GM08714 (cell line): ENCODE data around the gene ARHGAP20.
A peak's percentile ranks its signal among the peaks of the same experiment; 100 is the strongest.

Source experiments
- H3K4me3 ChIP-seq: fragments of 200-500 bp; sonication (Bioruptor generic); 2 replicates; pipeline ENCODE4 v1.5.1; 2014; ENCODE audit warnings: mild to moderate bottlenecking, low read length, inconsistent platforms
- ZNF274 ChIP-seq: IDR thresholded peaks from 2 replicates; pipeline ENCODE4 v1.6.1; 2012; ENCODE audit warnings: mild to moderate bottlenecking, low read depth, low read length

The ARHGAP20 gene

GRCh38 chr11:110734790-110735189 lies 22.6 kb upstream of the ARHGAP20 start:
- no peak for TF ChIP-seq ZNF274
- no peak overlapping the region for H3K4me3 ChIP-seq

GRCh38 chr11:110730773-110731172 lies 18.5 kb upstream of the ARHGAP20 start:
- H3K4me3 ChIP-seq: no peak overlapping the region
- TF ChIP-seq ZNF274: no peak

DNA sequence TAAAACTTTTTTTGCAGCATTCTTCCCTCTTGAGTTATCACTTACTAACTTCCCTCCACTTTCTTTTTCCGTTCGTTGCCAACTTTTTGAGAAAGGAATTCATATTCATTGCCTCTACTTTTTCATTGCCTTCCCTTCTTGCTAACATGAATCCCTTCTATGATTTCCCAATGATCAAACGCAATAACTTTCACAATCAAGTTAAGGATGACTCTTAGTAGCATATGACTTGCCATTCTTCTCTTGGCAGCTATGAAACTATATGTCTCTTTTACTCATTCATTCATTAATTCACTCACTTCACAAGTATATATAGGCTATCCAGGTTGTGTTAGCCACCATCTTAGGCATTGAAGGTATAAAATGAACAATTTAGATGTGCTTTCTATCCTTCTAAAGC lies 16.6 kb upstream of the ARHGAP20 start:
- TF ChIP-seq ZNF274: no peak
- H3K4me3 ChIP-seq: no peak overlapping the region

GRCh38 chr11:110728476-110728875 lies 16.2 kb upstream of the ARHGAP20 start:
- no peak overlapping the region for H3K4me3 ChIP-seq
- no peak for TF ChIP-seq ZNF274

DNA sequence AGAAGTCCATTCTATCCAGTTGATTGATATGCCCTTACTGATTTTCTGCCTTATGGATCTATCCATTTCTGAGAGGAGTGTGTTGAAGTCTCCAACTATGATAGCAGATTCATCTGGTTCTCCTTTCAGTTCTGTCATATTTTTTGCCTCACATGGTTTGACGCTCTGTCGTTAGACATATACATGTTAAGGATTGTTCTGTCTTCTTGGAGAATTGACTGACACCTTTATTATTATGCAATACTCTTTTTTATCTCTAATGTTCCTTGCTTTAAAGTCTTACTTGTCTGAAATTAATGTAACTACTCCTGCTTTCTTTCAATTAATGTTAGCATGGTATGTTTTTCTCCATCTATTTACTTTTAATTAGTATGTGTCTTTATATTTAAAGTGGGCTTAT lies 12.1 kb upstream of the ARHGAP20 start:
- H3K4me3 ChIP-seq: no peak overlapping the region

DNA sequence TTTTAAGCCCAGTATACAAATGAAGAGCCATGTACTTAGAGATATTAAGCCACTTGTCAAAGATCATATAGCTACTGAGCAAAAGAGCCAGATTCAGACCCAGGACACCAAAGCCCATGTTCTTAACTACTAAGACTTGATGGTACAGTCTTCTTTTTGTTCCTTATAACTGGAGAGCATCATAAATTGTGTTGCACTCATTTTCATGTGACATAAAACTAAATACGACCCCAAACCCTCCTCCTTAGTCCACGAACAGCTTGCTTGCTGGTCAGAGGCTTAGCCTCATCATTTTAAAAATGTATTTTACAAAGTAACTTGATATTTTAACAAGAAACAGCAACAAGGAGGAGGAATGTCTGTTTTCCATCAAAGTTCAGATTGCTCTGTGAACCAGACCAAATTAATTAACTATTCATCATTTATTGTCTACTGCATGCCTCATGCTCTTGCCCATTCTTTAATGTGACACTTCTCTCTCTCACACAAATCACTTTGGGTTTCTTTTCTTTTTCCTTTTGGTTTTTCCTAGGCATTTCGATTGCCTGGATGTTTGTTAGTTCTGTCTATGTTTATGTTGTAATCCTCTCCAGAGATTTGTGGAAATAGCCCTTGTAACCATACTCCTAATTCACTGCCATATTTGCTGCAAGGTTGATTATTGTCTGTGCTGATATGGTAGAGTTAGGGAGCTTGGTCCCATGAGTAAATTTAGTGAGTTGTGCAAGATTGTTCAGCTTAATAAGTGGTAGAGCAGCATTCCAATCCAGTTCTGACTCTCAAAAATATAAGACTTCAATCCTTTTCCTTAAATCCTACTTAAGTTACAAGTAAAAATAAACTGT lies 8.4 kb upstream of the ARHGAP20 start:
- H3K4me3 ChIP-seq: no peak overlapping the region
- no peak for TF ChIP-seq ZNF274

More for the DNA sequence above, 12.1 kb upstream of the ARHGAP20 start:
- no peak for TF ChIP-seq ZNF274

GRCh38 chr11:110716361-110716760 lies 4.1 kb upstream of the ARHGAP20 start:
- no peak for TF ChIP-seq ZNF274

DNA sequence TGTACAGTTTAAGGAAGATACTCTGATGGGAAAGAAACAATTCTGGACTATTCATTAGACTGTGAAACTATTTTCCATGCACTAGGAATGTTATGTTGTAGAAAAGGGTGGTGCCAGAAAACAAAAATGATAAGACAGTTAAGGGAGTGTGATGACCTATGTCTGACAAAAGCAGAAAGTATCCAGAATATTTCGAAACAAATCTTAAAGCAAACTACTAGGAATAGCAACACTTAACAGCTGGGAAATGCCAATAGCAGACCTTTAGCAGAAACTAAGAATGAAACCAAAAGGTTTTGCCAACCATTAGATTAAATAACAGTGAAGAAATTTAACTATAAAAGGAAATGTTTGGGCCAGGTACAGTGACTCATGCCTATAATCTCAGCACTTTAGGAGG lies 3.3 kb upstream of the ARHGAP20 start:
- no peak for TF ChIP-seq ZNF274
- H3K4me3 ChIP-seq: no peak overlapping the region

More at GRCh38 chr11:110716361-110716760, 4.1 kb upstream of the ARHGAP20 start:
- H3K4me3 ChIP-seq: no peak overlapping the region

DNA sequence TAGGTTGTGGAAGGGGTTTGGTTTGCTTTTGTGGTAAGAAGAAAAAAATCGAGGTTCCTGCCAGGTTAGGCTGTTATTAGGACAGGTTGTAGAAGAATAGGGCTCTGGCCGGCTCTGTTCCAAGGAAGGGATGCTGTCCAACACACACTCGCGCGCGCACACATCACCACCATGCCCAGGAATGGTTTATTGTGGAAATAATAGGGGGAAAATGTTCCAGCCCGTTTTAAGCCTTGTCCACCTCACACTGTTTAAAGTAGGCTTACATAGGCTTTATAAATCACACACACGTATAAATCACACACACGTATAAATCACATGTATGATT lies 1.2 kb upstream of the ARHGAP20 start:
- no peak overlapping the region for H3K4me3 ChIP-seq
- no peak for TF ChIP-seq ZNF274

- H3K4me3 ChIP-seq: peak overlapping the region; percentile 36; the same call in 1 of the 2 replicates
- TF ChIP-seq ZNF274: no peak
These were observed 617 bp upstream of the ARHGAP20 start for GRCh38 chr11:110712659-110713448.

GRCh38 chr11:110711448-110711775 lies 825 bp downstream of the ARHGAP20 start:
- peak overlapping the region; percentile 53; the same call in 1 of the 2 replicates for H3K4me3 ChIP-seq
- TF ChIP-seq ZNF274: no peak

- no peak for TF ChIP-seq ZNF274
- H3K4me3 ChIP-seq: peak overlapping the region; percentile 31
These were observed 1.4 kb downstream of the ARHGAP20 start for GRCh38 chr11:110710628-110711381.

GRCh38 chr11:110704210-110704864 lies 7.9 kb downstream of the ARHGAP20 start:
- TF ChIP-seq ZNF274: no peak
- no peak overlapping the region for H3K4me3 ChIP-seq

DNA sequence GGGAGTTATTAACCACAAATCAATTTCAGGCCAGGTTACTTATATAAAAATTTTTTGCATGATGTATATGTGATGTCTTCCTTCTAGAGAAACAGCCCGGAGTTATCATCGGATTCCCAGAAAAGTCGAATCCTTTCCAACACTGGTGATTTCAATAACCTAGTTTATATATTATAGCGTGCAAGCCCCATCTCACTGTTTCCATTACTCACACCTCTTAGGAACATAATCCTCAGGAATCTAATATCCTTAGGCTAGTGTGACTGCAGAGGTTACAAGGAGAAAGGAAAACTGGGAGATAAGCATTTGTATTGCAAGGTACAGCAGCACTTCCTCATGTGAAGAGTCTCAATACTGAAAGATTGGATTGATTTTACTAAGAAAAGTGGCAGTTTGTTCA lies 20.3 kb downstream of the ARHGAP20 start:
- no peak overlapping the region for H3K4me3 ChIP-seq
- TF ChIP-seq ZNF274: no peak
